SHP77 (cell line): ENCODE results near the gene SLC25A51.

Experiments
- DNase-seq, 2 experiments: peaks; one replicate each; lab custom pipeline; 2025; lab: John Stamatoyannopoulos, UW

Gene SLC25A51

GRCh38 chr9:37936965-37937364 lies 33.0 kb upstream of the SLC25A51 start:
- DNase-seq = no peak

- no peak for DNase-seq
Observed at GRCh38 chr9:37936376-37936775, 32.4 kb upstream of the SLC25A51 start.

DNA sequence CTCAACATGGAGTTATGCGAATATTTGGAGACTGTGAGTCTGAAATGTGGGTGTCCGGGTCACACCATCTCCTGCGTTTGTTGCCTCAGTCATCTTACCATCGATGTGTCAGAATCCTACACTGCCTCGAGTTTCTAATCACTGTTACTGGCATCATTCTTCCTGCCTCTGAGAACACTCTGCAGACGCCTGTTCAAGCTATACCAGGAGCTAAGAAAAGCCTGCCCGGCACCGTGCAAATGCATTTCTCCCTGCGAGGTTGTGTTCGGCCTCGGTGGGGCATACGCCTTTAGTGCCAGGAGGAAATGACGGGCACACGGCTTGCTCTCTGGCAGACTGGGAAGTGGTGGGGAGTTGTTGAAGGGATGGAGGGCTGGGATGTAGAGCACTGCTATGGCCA lies 31.2 kb upstream of the SLC25A51 start:
- no peak for DNase-seq

- DNase-seq = no peak
Observed at GRCh38 chr9:37931592-37931991, 27.7 kb upstream of the SLC25A51 start.

- no peak for DNase-seq
Observed at GRCh38 chr9:37929441-37929895, 25.5 kb upstream of the SLC25A51 start.

- DNase-seq = no peak
Observed at GRCh38 chr9:37928552-37929430, 24.9 kb upstream of the SLC25A51 start.

DNA sequence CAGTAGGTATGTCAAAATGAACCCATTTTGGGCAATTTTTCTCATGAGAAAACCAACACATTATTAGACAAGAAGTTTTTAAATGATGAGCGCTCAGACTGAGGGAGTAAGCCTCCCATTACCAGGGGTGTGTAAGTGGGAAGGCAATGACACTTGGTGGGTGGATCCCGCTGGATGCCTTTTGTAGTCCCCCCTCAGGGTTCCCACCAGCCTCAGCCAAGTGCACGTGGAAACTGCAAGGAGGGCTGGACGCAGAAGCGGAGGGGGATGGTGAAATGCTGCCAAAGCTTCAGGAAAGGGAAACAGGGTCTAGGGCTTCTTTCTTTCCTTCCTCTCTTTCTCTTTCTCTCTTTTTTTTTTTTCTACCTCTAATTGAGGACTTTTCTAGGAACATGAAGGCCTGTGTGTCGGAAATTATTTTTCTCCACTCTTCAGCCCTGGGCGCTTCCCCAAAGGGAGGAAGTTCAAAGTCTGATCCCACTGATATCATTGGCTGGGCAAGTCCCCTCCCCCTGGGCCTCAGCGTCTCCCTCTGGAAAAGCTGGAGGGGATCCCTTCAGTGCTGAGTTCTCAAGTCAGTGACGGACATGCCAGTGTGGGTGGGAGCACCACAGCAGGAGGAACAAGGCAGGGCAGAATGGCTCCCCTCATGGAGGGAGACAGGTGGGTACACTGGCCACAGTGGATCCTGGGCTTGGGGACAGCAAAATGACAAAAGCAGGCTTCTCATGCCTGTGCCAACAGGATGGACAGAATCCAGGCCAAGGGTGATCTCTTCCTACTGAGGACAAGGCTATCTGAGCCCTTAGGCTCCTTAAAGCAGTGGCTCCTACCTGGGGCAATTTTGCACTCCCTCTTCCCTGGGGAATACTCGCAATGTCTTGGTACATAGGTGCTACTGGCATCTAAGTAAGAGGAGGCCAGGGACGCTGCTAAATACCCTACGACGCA lies 23.9 kb upstream of the SLC25A51 start:
- DNase-seq = no peak

DNA sequence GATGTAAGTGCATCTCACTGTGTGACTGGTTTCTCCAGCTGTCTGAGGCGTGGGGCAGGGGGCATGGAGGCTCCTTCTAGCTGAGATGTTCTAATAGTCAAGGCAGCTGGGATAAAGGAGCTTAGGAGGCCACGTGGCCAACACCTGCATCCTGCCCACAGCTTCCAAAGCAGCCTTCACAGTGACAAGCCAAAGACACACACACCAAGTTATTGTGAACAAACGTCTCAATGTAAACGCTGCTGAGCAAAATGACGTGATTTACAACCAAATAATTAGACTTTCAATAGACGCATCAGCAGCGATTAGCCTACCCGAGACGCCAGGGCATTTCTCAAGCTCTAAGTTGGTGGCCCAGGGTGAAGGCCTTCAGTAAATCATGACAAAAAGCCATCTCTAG lies 23.2 kb upstream of the SLC25A51 start:
- no peak for DNase-seq

DNA sequence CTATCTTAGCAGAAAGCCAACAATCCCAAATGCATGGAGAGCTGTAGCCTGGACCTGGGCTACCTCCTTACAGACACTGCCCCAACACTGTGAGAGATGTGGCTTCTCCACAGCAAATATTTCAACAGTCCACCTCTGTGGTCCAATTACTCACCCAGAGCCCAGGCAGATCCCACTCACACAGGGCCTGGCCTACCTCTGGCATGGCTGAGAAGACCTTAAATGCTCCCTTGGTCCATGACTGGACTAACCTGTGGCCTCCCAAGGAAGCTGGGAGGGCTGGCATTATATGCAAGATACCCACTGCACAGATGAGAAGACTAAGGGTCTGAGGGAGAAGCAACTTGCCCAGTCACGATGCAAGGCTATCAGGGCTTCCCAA lies 22.8 kb upstream of the SLC25A51 start:
- DNase-seq = no peak

GRCh38 chr9:37925786-37926736 lies 22.1 kb upstream of the SLC25A51 start:
- DNase-seq = no peak

DNA sequence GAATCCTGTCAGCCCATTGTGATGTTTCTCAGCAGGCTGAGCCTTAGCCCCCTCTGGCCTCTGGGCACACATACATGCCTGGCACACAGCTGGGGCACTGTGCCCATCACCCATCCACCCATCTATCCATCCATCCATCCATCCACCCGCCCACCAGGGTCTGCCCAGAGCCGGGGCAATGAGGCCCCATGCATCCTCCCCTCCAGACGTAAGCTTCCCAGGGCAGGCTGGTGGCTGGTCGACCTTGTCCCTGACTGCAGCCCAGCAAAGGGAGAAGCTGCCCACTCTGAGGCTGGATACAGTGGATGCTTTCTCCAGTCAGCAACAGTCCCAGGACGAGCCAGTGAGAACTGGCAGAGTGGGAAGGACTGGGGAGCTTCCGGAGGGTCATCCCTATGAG lies 21.1 kb upstream of the SLC25A51 start:
- no peak for DNase-seq

GRCh38 chr9:37924538-37924937 lies 20.6 kb upstream of the SLC25A51 start:
- DNase-seq = no peak

GRCh38 chr9:37923796-37924427 lies 20.0 kb upstream of the SLC25A51 start:
- no peak for DNase-seq

- DNase-seq = no peak
Observed at GRCh38 chr9:37923118-37923795, 19.3 kb upstream of the SLC25A51 start.

- DNase-seq = no peak
Observed at GRCh38 chr9:37922363-37923117, 18.6 kb upstream of the SLC25A51 start.

GRCh38 chr9:37921546-37922300 lies 17.8 kb upstream of the SLC25A51 start:
- no peak for DNase-seq

DNA sequence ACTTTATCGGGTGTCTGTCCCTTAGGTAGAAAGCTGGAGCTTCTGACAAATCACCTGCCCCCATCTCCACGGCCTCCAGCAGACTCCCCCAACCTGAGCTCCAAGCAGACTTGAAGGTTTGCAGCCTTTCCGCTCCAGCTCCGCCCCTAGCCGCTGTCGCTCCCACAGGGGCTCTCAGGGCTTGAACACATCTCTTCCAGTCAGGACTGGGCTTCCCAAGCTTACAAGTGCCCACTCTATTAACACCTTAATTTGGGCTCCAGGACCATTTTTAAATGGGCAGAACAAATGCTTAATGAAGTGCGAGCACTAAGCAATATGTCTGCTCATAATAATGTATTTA lies 17.2 kb upstream of the SLC25A51 start:
- no peak for DNase-seq

GRCh38 chr9:37920471-37921167 lies 16.7 kb upstream of the SLC25A51 start:
- no peak for DNase-seq

- DNase-seq = no peak
Observed at GRCh38 chr9:37919956-37920335, 16.0 kb upstream of the SLC25A51 start.
